Activated naive CD4-positive, alpha-beta T cell treated with anti-CD3 and anti-CD28 coated beads for 36 hours (primary cell): ENCODE results near the gene STXBP4. TPM values are rescaled to one million over a fixed set of nuclear protein-coding genes. Genes with fewer than 3 reads are reported as not detected.

ENCODE experiments used
- CTCF ChIA-PET: fragments of 350-600 bp; sonication (Branson Sonifier 250); formaldehyde crosslinking; loops from one replicate; lab custom pipeline; 2021; ENCODE audit warnings: antibody characterized with exemption; lab: Charles Lee
- DNase-seq: peaks from one replicate; pipeline ENCODE4 v3.0.0-alpha.2; 2020
- H3K27ac Mint-ChIP-seq: one replicate; pipeline ENCODE4 v1.8.0; 2021; ENCODE audit warnings: mild to moderate bottlenecking, mixed read lengths
- H3K27me3 Mint-ChIP-seq: one replicate; pipeline ENCODE4 v1.8.0; 2021; ENCODE audit warnings: low read depth, mixed read lengths
- H3K36me3 Mint-ChIP-seq: one replicate; pipeline ENCODE4 v1.8.0; 2021; ENCODE audit warnings: low read depth, mixed read lengths
- H3K4me1 Mint-ChIP-seq: one replicate; pipeline ENCODE4 v1.8.0; 2021; ENCODE audit warnings: low read depth, mixed read lengths
- H3K4me3 Mint-ChIP-seq: one replicate; pipeline ENCODE4 v1.8.0; 2021; ENCODE audit warnings: mild to moderate bottlenecking, moderate library complexity, mixed read lengths
- H3K9me3 Mint-ChIP-seq: one replicate; pipeline ENCODE4 v1.8.0; 2021; ENCODE audit warnings: mixed read lengths
- intact Hi-C: fragments of 100-400 bp; cut with micrococcal nuclease; formaldehyde crosslinking; loops from one replicate; pipeline ENCODE4 v1.15.1; 2023
- total RNA-seq, 2 experiments: library from RNA; stranded (reverse); gene quantifications; one replicate each; pipeline ENCODE4 v1.2.3, GENCODE V29; 2021

Gene STXBP4
- total RNA-seq, 2 experiments from 2014 or later: 4.5 to 5.3 TPM

DNA sequence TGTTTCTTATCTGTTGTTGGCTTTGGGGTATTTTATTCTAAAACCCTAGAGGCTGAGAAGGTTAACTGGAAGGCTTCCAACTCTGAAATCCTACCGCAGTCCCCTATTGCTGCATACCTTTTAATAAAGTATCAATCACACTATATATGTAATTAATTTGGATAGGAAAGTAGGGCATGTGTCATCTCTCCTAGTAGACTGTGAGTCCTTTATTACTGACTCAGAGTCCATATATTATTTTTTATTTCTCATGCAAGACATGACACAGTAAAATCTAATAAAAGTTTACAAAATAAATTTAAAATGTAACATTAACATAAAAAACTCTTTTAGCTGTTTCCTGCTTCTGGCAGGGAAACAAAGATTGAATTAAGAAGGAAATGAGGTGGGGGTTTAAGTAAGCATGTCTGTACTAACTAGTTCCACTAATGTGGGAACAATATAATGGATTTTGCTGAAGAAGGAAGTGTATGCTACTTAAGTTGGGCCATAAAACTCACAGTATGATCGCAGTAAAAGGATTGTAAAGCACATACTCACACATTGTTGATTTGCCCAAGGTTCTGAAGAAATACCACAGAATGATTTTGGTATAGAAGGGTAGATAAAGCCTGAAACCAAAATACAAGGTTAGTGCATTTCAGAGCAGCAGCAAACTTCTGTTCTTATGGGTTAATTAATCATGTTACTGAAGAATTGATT lies 198.6 kb downstream of the STXBP4 start:
- no peaks in the 10 kb centered on the region for H3K4me1 Mint-ChIP-seq
- intact Hi-C loops: no loop called here
- CTCF ChIA-PET: no interaction called here
- H3K36me3 Mint-ChIP-seq: peaks cover 4% of the 10 kb centered on the region
- DNase-seq: no peak
- H3K4me3 Mint-ChIP-seq: no peak overlapping the region
- H3K27me3 Mint-ChIP-seq: no peaks in the 10 kb centered on the region
- no peak overlapping the region for H3K27ac Mint-ChIP-seq
- H3K9me3 Mint-ChIP-seq: no peaks in the 10 kb centered on the region

DNA sequence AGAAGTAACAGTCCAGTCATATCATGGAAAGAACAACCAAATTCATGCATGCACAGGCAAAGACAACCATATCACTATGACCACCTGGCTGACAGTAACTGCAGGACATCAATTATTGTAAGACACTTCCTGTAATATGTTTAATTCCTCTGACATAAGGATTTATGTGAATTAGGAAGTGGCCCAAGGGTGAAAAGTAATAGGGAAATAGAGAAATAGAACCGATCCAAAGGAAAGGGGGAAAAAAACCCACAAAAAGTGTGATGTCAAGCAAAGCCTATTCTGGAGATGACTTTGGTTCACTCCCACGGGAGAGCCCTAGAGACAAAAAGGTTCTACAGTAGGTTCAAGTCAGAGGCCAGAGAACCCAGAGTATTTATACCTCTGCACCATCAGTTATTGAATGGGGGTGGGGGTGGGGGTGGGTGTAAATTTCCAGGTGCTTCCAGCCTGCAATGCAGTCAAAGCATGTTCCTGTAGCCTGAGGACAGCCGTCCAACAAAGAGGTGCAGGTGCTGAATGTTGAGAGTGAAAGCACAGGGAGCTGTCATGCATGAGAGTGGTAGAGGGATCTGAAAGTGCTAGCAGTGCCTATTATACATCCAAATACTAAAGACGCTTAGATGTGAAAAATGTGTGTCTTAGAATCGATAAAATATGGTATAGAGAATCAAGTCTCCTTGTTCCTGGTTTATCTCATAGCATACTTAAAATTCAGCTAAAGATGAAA lies 200.6 kb downstream of the STXBP4 start:
- CTCF ChIA-PET: no interaction called here
- H3K4me3 Mint-ChIP-seq: no peak overlapping the region

DNA sequence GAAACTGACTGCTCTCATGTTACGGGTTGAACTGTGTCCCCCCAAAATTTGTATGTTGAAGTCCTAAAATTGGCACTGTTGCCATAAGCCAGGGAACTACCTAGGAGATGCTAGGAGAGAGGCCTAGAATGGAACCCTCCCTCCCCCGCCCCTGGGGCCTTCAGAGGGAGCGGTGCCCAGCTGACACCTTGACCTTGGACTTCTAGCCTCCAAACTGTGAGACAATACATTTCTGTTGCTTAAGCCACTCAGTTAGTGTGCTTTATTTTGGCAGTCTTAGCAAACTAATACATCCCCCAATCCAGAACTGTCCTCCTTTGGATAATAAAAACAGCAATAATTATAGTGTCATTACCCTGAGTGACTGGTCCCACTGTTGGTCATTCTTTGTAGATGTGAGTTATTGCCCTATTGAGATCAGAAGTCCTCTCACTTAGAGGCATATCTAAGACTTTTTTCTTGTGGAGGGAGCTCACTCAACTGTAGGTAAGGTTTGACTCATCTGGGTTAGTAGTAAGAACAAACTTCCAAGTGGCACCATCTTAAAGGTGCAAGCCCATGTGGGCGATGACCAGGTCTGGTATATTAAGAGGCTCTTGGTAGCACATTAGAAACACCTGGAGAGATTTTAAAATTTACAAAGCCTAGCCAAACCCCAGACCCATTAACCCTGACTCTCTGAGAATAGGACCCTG lies 203.2 kb downstream of the STXBP4 start:
- Mint-ChIP-seq H3K36me3 (peaks cover 10% of the 10 kb centered on the region), H3K4me1 (no peaks in the 10 kb centered on the region), H3K4me3 (no peak overlapping the region), H3K27me3 (no peaks in the 10 kb centered on the region), H3K27ac (no peak overlapping the region), H3K9me3 (peaks cover 12% of the 10 kb centered on the region)
- CTCF ChIA-PET: no interaction called here
- intact Hi-C loops: no loop called here
- no peak for DNase-seq

More for the DNA sequence above, 200.6 kb downstream of the STXBP4 start:
- Mint-ChIP-seq H3K9me3 (peaks cover 9% of the 10 kb centered on the region), H3K4me1 (no peaks in the 10 kb centered on the region), H3K27me3 (no peaks in the 10 kb centered on the region), H3K36me3 (peaks cover 3% of the 10 kb centered on the region), H3K27ac (no peak overlapping the region)
- intact Hi-C loops: no loop called here
- DNase-seq: no peak

DNA sequence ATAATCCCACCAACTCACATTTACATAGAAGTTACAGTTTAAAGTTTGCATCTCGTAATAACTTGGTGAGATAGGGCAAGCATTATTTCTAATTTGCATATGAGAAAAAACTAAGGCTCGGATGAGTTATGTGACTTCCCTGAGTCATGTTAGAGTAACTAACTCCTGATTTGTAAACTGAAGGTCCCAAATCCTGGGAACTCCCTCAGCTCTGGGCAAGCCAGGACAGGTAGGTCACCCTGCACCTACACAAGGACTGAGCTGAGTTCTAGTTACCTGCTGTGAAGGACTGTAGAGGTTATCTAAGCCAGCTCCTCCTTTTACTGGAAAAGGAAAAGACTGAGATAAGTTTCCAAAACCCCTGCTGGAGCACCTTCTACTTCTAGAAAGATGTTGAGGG lies 204.0 kb downstream of the STXBP4 start:
- CTCF ChIA-PET: no interaction called here

DNA sequence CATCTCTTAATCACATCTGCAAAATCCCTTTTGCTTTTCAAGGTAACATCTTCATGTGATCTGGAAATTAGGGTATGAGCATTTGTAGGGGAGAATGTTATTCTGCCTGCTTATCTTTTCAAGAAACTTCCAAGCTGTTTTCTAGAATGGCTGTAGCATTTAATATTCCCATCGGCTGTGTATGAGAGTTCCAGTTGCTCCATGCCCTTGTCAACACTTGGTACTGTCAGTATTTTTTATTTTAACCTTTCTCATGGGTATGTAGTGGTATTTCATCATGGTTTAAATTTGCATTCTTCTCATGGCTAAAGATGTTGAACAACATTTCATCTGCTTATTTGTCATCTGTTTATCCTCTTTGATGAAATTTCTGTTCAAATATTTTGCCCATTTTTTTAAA lies 205.6 kb downstream of the STXBP4 start:
- H3K27me3 Mint-ChIP-seq: no peaks in the 10 kb centered on the region
- DNase-seq: no peak
- H3K4me1 Mint-ChIP-seq: no peaks in the 10 kb centered on the region
- CTCF ChIA-PET: no interaction called here
- H3K36me3 Mint-ChIP-seq: peaks cover 10% of the 10 kb centered on the region
- H3K4me3 Mint-ChIP-seq: no peak overlapping the region
- peaks cover 12% of the 10 kb centered on the region for H3K9me3 Mint-ChIP-seq
- no peak overlapping the region for H3K27ac Mint-ChIP-seq
- intact Hi-C loops: no loop called here

More for the DNA sequence above, 204.0 kb downstream of the STXBP4 start:
- peaks cover 12% of the 10 kb centered on the region for H3K9me3 Mint-ChIP-seq
- no peaks in the 10 kb centered on the region for H3K27me3 Mint-ChIP-seq
- H3K27ac Mint-ChIP-seq: no peak overlapping the region
- no peak overlapping the region for H3K4me3 Mint-ChIP-seq
- DNase-seq: no peak
- H3K36me3 Mint-ChIP-seq: peaks cover 10% of the 10 kb centered on the region
- intact Hi-C loops: no loop called here
- H3K4me1 Mint-ChIP-seq: no peaks in the 10 kb centered on the region

DNA sequence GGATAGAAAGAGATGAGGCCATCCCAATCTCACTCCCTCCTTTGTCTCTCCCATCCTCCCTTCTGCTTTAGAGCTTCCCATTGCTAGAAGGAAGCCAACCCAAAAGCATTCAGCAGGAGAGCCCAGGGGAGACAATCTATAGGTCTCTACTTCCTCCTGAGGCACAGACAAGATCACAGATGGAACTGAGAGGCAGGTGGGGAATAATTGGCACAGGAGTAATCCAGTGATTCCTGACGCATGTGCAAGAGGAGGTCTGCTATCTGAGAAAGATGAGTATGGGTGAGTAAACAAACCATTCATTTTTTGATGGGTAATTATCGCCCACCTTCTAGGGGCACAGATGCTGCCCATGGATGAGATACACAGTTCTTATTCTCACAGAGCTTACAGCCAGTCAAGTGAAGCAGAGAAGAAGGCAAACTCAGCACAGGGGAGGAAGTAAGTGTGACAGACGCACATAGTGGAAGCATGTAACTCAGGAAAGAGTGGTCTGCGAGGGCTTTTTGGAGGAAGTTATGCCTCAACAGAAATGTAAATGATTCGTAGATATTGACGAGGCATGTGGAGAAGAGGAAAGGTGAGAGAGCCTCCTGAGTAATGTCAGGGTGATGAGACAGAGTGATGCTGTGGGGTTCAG lies 207.3 kb downstream of the STXBP4 start:
- intact Hi-C loops: no loop called here

DNA sequence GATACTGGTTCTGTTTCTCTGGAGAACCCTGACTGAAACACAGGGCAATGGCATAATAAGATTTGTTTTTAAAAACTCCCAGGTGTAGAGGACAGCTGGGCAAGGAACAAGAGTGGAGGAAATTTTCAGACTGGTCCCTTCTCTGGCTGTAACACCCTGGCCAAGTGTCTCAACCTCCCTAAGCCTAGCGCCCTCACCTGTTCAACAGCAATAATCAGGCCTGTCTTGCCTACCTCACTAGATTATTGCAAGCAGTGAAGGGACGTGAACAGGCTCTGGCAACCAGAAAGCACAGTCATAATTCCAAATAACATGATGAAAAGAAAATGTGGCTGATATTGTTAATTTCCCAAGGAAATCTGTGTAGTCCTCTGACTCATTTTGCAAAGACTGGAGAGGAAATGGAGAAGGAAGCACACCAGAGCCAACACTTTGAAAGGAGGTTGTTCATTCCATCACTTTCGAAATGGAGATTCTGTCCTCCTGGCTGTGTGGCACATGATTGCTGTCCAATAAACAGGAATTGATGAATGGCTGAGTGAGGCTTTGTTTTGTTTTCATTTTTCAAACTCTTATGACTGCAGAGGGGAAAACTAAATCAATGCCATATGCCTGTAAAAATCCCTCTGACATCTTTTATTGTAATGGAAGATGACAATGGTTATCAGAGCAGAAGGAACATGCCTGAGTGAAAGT lies 208.7 kb downstream of the STXBP4 start:
- H3K9me3 Mint-ChIP-seq: peaks cover 16% of the 10 kb centered on the region
- intact Hi-C loops: no loop called here
- DNase-seq: no peak
- peaks cover 2% of the 10 kb centered on the region for H3K27me3 Mint-ChIP-seq
- H3K36me3 Mint-ChIP-seq: peaks cover 8% of the 10 kb centered on the region
- H3K4me1 Mint-ChIP-seq: no peaks in the 10 kb centered on the region
- CTCF ChIA-PET: no interaction called here
- H3K4me3 Mint-ChIP-seq: no peak overlapping the region
- no peak overlapping the region for H3K27ac Mint-ChIP-seq

More for the DNA sequence above, 207.3 kb downstream of the STXBP4 start:
- H3K4me1 Mint-ChIP-seq: no peaks in the 10 kb centered on the region
- no peak overlapping the region for H3K27ac Mint-ChIP-seq
- peaks cover 10% of the 10 kb centered on the region for H3K36me3 Mint-ChIP-seq
- no peak overlapping the region for H3K4me3 Mint-ChIP-seq
- DNase-seq: no peak
- no peaks in the 10 kb centered on the region for H3K27me3 Mint-ChIP-seq
- CTCF ChIA-PET: no interaction called here
- H3K9me3 Mint-ChIP-seq: peaks cover 12% of the 10 kb centered on the region

DNA sequence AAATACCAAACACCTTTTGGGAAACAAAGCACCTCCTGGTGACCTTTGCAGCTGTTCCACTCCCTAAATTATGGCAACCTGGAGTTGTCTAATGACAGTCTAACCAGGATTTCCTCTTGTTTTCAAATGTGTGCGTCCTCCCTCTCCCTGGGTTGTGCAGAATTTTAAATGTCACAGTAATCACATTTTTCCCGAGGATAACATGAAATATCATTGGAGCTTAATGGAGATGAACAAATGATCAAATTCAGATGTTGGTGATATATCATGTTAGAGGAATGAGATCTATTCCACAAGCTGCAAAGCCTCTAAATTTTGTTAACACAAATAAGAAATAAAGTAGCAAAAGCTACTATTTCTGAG lies 209.3 kb downstream of the STXBP4 start:
- Mint-ChIP-seq H3K36me3 (peaks cover 8% of the 10 kb centered on the region), H3K4me3 (no peak overlapping the region), H3K27me3 (peaks cover 2% of the 10 kb centered on the region), H3K9me3 (peaks cover 21% of the 10 kb centered on the region), H3K4me1 (no peaks in the 10 kb centered on the region), H3K27ac (no peak overlapping the region)
- no peak for DNase-seq
- CTCF ChIA-PET: no interaction called here
- intact Hi-C loops: no loop called here

DNA sequence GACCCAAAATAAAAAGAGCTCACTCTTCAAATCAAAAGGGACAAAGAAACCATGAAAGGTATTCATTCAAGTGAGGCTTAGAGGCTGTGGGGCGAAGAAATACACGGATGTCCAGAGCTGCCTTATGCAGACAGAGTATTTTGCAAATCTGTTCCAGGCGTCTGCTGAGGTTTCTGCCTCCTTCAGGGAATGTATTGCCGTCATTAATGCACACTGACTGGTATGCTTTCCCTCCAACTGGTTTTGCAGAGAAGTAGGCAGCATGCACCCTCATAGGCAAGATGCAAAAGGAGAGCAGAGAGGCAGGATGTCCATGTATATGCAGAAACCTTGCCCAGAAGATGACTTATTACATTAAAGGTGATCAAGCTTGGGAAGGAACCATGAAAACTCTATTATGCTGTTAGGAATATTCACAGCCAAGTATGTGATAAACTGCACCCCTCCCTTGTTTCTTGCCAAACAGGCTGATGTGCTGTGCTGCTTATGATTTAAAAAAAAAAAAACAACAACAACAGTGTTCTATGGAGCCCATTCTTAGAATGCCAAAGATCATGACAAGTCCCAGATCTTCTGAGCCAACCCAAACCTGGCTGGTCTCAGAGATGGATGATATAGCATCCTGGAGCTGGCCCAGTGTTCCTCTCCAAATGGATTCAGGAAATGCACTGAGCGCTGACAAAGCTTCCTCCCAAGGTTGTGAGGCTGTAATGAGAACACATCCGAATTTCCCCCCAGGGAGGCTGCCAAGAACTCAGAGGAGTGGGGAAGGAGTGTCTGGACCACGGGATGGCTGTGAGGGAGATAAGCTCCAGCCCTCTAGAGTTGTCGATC lies 218.6 kb downstream of the STXBP4 start:
- intact Hi-C loops: no loop called here
- H3K4me3 Mint-ChIP-seq: no peak overlapping the region
- no peak overlapping the region for H3K27ac Mint-ChIP-seq
- H3K4me1 Mint-ChIP-seq: no peaks in the 10 kb centered on the region
- peaks cover 6% of the 10 kb centered on the region for H3K9me3 Mint-ChIP-seq
- H3K27me3 Mint-ChIP-seq: peaks cover under 1% of the 10 kb centered on the region
- no peaks in the 10 kb centered on the region for H3K36me3 Mint-ChIP-seq
- no peak for DNase-seq
- CTCF ChIA-PET: no interaction called here

DNA sequence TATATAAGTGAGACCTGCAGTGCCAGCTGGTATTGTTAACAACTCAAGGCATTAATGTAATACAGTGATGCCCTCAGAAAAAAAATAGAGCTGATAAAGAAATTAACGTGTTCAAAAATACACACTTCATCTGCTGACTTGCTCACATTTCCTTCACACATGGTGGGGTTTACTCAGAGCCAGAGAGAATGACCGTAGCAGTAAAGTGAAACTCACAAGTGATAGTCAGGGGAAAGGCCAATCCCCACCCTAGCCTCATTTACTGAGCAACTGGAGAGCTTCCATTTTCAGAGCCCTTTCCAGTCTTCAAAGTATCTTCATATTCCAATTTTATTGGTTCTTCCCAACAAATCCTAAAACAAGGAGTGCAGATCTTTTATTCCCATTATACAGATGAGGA lies 222.2 kb downstream of the STXBP4 start:
- intact Hi-C loops: no loop called here
- H3K4me1 Mint-ChIP-seq: no peaks in the 10 kb centered on the region
- CTCF ChIA-PET: no interaction called here
- no peak overlapping the region for H3K4me3 Mint-ChIP-seq
- H3K9me3 Mint-ChIP-seq: no peaks in the 10 kb centered on the region
- H3K27ac Mint-ChIP-seq: no peak overlapping the region
- no peaks in the 10 kb centered on the region for H3K36me3 Mint-ChIP-seq
- no peaks in the 10 kb centered on the region for H3K27me3 Mint-ChIP-seq
- no peak for DNase-seq

DNA sequence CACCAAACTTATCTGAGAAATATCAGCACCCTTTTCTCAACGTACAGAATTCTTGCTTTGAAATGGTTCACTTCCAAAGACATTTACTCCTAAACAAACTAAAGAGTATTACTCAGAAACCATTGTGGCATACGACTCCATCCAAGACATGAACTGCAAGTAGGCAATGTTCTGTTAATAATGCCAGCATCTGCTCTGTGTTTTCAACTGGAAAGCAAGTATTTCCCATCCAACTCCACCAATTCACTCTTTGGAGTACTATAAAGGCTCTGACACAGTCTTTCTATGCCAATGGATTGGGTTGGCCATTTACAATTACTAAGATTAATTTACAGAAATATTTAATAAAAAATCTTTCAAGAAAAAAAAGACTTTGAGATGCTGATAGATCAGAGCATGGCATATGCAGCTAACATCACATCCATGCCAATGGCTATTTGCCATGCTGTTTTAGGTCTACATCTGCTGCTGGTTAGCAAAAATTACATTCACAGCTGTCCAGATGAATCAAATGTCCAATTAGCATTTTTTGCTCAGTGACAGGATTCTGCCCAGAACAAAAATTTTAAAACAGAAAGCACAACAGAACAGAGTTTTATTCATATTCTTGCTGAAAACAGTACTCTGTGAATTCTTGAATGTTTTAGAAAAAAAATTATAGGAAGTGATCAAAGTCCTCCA lies 230.3 kb downstream of the STXBP4 start:
- Mint-ChIP-seq H3K9me3 (no peaks in the 10 kb centered on the region), H3K27ac (no peak overlapping the region), H3K36me3 (no peaks in the 10 kb centered on the region), H3K4me1 (no peaks in the 10 kb centered on the region), H3K4me3 (no peak overlapping the region), H3K27me3 (peaks cover 15% of the 10 kb centered on the region)
- no peak for DNase-seq
- CTCF ChIA-PET: no interaction called here
- intact Hi-C loops: no loop called here
